GM12864 (cell line): ENCODE data around the gene COL4A4.

Experiments used
- DNase-seq: peaks from one replicate; pipeline ENCODE4 v3.0.0-alpha.2; 2011; ENCODE audit warnings: low read depth
- H3K4me3 ChIP-seq: 2 replicates; pipeline ENCODE4 v1.5.1; 2011; ENCODE audit warnings: mild to moderate bottlenecking, low read depth, low read length, control low read depth
- CTCF ChIP-seq: IDR thresholded peaks from 2 replicates; pipeline ENCODE4 v1.5.1; 2011; ENCODE audit warnings: low read depth, mild to moderate bottlenecking, moderate library complexity, low read length, control low read depth, inconsistent platforms; ENCODE audit errors: missing control alignments

COL4A4 gene

GRCh38 chr2:227132986-227133385 lies 31.0 kb downstream of the COL4A4 start:
- H3K4me3 ChIP-seq, result no peak overlapping the region
- TF ChIP-seq CTCF, result no peak
- no peak for DNase-seq

- DNase-seq, result no peak
- no peak for TF ChIP-seq CTCF
- H3K4me3 ChIP-seq, result no peak overlapping the region
These were observed 33.4 kb downstream of the COL4A4 start for GRCh38 chr2:227130636-227131035.

GRCh38 chr2:227127201-227127600 lies 36.8 kb downstream of the COL4A4 start:
- no peak for DNase-seq
- no peak for TF ChIP-seq CTCF

GRCh38 chr2:227125506-227125905 lies 38.5 kb downstream of the COL4A4 start:
- no peak for DNase-seq
- TF ChIP-seq CTCF, result peak; percentile 2
- H3K4me3 ChIP-seq, result no peak overlapping the region

More at GRCh38 chr2:227127201-227127600, 36.8 kb downstream of the COL4A4 start:
- H3K4me3 ChIP-seq, result no peak overlapping the region

- no peak overlapping the region for H3K4me3 ChIP-seq
- DNase-seq, result no peak
- TF ChIP-seq CTCF, result no peak
These were observed 39.2 kb downstream of the COL4A4 start for GRCh38 chr2:227124811-227125210.

GRCh38 chr2:227123697-227124096 lies 40.3 kb downstream of the COL4A4 start:
- no peak for TF ChIP-seq CTCF
- DNase-seq, result no peak
- H3K4me3 ChIP-seq, result no peak overlapping the region

GRCh38 chr2:227118353-227118752 lies 45.7 kb downstream of the COL4A4 start:
- no peak for DNase-seq
- TF ChIP-seq CTCF, result no peak
- H3K4me3 ChIP-seq, result no peak overlapping the region
